DOHH2 (cell line): ENCODE measurements around the gene AKIP1.

Experiments
- EZH2phosphoT487 ChIP-seq: fragments of 200-600 bp; sonication (generic); IDR thresholded peaks from 2 replicates; pipeline ENCODE4 v1.6.1; 2017; ENCODE audit warnings: borderline replicate concordance, mild to moderate bottlenecking, antibody characterized with exemption, low read length, moderate library complexity, mixed read lengths
- TF ChIP-seq, protein P1 (sequence below): fragments of 200-600 bp; sonication (generic); IDR thresholded peaks from one replicate; pipeline ENCODE4 v1.5.1; 2014; ENCODE audit warnings: antibody characterized with exemption, mild to moderate bottlenecking, low read depth, low read length; ENCODE audit not compliant: poor library complexity, severe bottlenecking

DNA sequence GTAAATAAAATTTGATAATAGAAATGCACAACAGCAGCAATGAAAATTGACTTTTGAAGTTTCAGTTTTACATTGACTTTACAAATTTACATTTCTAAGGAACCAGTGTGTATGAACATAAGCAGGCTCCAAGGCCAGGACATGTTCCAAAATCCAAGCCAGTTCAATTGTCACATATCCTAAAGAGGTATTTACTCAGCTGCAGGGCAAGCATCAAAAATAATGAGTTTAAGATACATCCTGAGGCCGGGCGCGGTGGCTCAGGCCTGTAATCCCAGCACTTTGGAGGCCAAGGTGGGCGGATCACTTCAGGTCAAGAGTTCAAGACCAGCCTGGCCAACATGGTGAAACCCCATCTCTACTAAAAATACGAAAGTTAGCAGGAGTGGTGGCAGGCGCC, 39.0 kb upstream of the AKIP1 start:
- TF ChIP-seq, protein P1, sequence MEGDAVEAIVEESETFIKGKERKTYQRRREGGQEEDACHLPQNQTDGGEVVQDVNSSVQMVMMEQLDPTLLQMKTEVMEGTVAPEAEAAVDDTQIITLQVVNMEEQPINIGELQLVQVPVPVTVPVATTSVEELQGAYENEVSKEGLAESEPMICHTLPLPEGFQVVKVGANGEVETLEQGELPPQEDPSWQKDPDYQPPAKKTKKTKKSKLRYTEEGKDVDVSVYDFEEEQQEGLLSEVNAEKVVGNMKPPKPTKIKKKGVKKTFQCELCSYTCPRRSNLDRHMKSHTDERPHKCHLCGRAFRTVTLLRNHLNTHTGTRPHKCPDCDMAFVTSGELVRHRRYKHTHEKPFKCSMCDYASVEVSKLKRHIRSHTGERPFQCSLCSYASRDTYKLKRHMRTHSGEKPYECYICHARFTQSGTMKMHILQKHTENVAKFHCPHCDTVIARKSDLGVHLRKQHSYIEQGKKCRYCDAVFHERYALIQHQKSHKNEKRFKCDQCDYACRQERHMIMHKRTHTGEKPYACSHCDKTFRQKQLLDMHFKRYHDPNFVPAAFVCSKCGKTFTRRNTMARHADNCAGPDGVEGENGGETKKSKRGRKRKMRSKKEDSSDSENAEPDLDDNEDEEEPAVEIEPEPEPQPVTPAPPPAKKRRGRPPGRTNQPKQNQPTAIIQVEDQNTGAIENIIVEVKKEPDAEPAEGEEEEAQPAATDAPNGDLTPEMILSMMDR = no peak
- no peak for TF ChIP-seq EZH2phosphoT487
